ENCODE data around the gene PRSS56. TPM values are rescaled to one million over a fixed set of nuclear protein-coding genes. Genes with fewer than 3 reads are reported as not detected.
A peak's percentile ranks its signal among the peaks of the same experiment; 100 is the strongest.

The PRSS56 gene
- total RNA-seq, 3 donors from 2014 or later, result not detected

DNA sequence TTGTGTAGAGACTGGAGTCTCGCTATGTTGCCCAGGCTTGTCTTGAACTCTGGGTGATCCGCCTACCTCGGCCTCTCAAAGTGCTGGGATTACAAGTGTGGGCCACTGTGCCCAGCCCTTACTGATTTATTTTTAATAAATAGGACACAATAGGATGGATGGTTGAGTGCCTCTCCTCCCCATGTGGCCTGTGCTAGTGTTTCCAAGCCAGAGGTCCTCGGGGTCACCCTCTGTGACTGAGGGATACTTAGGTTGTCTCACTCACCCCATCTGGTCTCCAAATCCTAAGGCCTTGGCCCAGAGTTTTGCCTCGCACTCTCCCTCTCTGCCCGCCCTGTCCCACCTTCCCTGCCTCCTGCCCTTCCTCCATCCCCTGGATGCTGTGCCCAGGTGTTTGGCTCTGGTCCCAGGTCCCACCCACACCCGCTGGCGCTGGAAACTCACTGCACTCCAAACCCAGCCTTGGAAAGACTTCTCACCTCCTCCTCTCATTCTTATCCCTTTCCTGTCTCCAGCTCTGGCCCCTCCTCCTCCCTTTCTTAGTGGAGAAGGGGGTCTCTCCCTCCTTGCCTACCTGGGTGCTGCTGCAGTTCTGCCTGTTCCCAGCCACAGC is 27.8 kb upstream of the PRSS56 start:
- H3K36me3 Mint-ChIP-seq (ENCODE audit: insufficient read depth), result no peaks in the 10 kb centered on the region
- peaks cover 35% of the 10 kb centered on the region for H3K27me3 Mint-ChIP-seq (ENCODE audit: low read depth)
- H3K4me3 Mint-ChIP-seq, result no peak overlapping the region
- no peak for ATAC-seq
- H3K4me1 Mint-ChIP-seq (ENCODE audit: low read depth), result no peaks in the 10 kb centered on the region
- H3K9me3 Mint-ChIP-seq, result no peaks in the 10 kb centered on the region
- DNase-seq, result no peak

- Mint-ChIP-seq H3K4me3 (no peak overlapping the region), H3K9me3 (no peaks in the 10 kb centered on the region), H3K27me3 (ENCODE audit: low read depth) (peaks cover 33% of the 10 kb centered on the region), H3K36me3 (ENCODE audit: insufficient read depth) (no peaks in the 10 kb centered on the region), H3K4me1 (ENCODE audit: low read depth) (no peaks in the 10 kb centered on the region)
- ATAC-seq (no peak), DNase-seq (no peak)
These were observed 27.1 kb upstream of the PRSS56 start for GRCh38 chr2:232492963-232493700.

- Mint-ChIP-seq H3K4me3 (no peak overlapping the region), H3K9me3 (no peaks in the 10 kb centered on the region), H3K4me1 (ENCODE audit: low read depth) (no peaks in the 10 kb centered on the region), H3K36me3 (ENCODE audit: insufficient read depth) (no peaks in the 10 kb centered on the region), H3K27me3 (ENCODE audit: low read depth) (peaks cover 31% of the 10 kb centered on the region)
- no peak for ATAC-seq
- DNase-seq, result no peak
These were observed 26.3 kb upstream of the PRSS56 start for GRCh38 chr2:232493701-232494474.

DNA sequence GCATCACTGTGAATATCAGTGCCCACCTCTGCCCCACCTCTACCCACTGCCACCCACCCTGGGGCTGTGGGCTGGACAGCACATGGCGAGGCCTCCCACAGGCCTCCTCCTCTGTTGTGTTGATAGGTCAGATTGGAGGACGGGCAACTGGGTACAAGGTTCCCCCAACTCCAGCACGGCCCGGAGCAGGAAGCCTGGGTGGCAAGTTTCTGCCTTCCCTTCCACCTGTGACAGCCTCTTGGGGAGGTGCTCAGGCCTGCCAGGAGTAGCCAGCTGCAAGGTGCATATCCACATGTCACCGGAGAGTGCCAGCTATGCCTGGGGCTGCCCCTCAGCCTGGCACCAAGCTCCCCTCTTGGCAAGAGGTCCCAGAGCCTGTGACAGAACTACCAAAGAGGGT is 25.6 kb upstream of the PRSS56 start:
- no peaks in the 10 kb centered on the region for H3K9me3 Mint-ChIP-seq
- H3K27me3 Mint-ChIP-seq (ENCODE audit: low read depth), result peaks cover 30% of the 10 kb centered on the region
- no peak overlapping the region for H3K4me3 Mint-ChIP-seq
- ATAC-seq, result no peak
- H3K4me1 Mint-ChIP-seq (ENCODE audit: low read depth), result no peaks in the 10 kb centered on the region
- no peak for DNase-seq
- H3K36me3 Mint-ChIP-seq (ENCODE audit: insufficient read depth), result no peaks in the 10 kb centered on the region

DNA sequence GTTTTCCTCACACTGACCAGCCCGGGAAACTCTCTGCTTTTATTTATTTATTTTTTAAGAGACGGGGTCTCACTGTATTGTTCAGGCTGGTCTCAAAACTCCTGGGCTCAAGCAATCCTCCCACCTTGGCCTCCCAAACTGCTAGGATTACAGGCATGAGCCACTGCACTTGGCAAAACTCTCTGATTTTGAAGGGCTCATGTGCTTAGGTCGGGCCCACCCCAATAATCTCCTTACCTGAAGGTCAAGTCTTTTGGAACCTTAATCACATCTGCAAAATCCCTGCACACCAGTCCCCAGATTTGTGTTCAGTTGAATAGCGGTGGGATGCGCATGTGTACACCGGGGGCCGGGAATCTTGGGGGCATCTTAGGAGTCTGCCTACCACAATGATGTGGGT is 24.9 kb upstream of the PRSS56 start:
- Mint-ChIP-seq H3K36me3 (ENCODE audit: insufficient read depth) (no peaks in the 10 kb centered on the region), H3K4me1 (ENCODE audit: low read depth) (no peaks in the 10 kb centered on the region), H3K4me3 (no peak overlapping the region), H3K27me3 (ENCODE audit: low read depth) (peaks cover 28% of the 10 kb centered on the region), H3K9me3 (no peaks in the 10 kb centered on the region)
- no peak for ATAC-seq
- no peak for DNase-seq

DNA sequence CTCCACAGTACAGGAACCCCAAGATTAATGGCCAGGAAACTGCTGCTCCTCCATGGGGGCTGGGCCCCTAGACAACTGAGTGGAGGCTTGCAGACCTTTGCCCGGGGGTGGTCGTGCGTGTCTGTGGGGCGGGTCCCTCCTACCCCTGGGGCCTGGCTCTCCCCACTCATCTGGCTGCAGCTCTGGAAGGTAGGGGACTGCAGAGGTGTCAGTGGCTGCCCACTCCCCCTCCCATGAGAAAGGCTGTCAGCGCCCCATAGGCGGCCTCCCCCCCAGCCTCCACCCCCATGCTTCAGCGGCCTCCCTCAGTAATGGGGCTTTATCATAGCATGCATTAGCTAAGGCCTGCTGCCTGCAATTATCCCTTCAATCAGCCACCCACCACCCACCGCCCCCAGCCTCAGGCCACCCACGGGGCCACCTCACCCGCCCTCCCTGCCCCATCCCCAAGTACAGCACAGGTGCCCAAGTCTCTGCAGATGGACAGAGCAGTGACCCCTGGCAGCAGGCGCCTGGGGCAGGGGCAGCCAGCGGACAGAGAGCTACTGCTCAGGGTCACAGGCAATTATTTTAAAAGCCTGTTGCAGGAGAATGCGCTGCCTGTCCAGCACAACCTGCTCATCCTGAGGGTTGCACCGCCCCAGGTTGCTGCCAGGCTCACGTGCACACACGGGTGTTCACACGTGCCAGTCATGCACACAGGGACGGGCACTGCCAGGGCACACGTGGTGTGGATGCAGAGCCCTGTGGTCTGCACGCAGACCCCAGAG is 23.5 kb upstream of the PRSS56 start:
- ATAC-seq, result no peak
- no peaks in the 10 kb centered on the region for H3K9me3 Mint-ChIP-seq
- H3K36me3 Mint-ChIP-seq (ENCODE audit: insufficient read depth), result no peaks in the 10 kb centered on the region
- no peak for DNase-seq
- no peaks in the 10 kb centered on the region for H3K4me1 Mint-ChIP-seq (ENCODE audit: low read depth)
- peaks cover 34% of the 10 kb centered on the region for H3K27me3 Mint-ChIP-seq (ENCODE audit: low read depth)
- no peak overlapping the region for H3K4me3 Mint-ChIP-seq

DNA sequence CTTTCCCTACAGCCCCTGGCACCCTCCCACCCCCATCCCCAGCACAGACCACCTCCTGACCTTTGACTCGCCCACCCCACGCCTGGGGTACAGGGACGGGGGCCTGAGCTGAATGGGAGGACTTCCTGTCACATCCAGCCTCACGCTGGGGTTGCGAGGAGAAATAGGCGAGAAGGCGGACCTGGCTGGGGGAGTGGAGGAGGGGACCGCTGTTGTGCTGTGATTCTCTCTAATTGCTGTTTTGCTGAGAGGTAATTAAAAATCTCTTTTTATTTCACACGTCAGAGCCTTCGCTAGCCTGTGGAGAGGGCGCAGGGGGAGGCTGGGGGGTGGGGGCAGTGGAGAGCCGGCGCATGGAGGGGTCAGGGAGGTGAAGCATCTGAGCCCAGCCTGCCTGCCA is 22.8 kb upstream of the PRSS56 start:
- H3K4me3 Mint-ChIP-seq, result no peak overlapping the region
- peaks cover 1% of the 10 kb centered on the region for H3K4me1 Mint-ChIP-seq (ENCODE audit: low read depth)
- H3K36me3 Mint-ChIP-seq (ENCODE audit: insufficient read depth), result no peaks in the 10 kb centered on the region
- DNase-seq (no peak), ATAC-seq (no peak)
- peaks cover 35% of the 10 kb centered on the region for H3K27me3 Mint-ChIP-seq (ENCODE audit: low read depth)
- H3K9me3 Mint-ChIP-seq, result no peaks in the 10 kb centered on the region

- Mint-ChIP-seq H3K9me3 (no peaks in the 10 kb centered on the region), H3K27me3 (ENCODE audit: low read depth) (peaks cover 33% of the 10 kb centered on the region), H3K36me3 (ENCODE audit: insufficient read depth) (no peaks in the 10 kb centered on the region), H3K4me1 (ENCODE audit: low read depth) (peaks cover 4% of the 10 kb centered on the region), H3K4me3 (no peak overlapping the region)
- no peak for ATAC-seq
- DNase-seq, result no peak
These were observed 21.7 kb upstream of the PRSS56 start for GRCh38 chr2:232498452-232498851.

GRCh38 chr2:232501331-232501771 is 18.8 kb upstream of the PRSS56 start:
- Mint-ChIP-seq H3K4me1 (ENCODE audit: low read depth) (peaks cover 6% of the 10 kb centered on the region), H3K27me3 (ENCODE audit: low read depth) (peaks cover 54% of the 10 kb centered on the region), H3K36me3 (ENCODE audit: insufficient read depth) (no peaks in the 10 kb centered on the region), H3K9me3 (no peaks in the 10 kb centered on the region), H3K4me3 (no peak overlapping the region)
- ATAC-seq, result no peak
- DNase-seq, result no peak

DNA sequence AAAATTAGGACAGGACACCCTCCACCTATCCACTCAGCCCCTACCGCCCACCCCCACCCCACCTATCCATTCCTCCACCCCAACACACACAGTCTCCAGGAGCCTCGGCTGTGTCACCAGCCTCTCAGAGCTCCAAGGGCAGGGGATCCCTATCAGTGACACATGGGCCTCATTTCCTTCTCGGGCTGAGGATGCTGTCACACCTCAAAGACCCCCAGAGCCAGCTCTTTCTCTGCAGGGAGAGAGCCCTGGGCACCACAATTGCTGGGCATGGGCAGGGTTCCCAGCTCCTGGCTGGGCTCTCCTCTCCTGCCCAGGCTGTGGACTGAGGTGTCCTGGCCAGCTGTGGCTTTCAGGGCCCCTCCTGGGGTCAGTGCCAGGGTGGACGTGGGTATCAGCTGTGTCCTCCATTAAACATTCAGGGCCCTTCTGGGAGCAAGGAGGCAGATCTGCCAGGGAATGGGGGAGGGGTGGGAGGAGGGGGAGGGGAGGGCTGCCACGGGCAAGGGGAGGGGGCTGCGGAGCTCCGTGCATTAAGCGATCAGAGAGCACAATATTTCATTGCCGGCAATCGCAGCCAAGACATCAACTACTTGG is 18.3 kb upstream of the PRSS56 start:
- Mint-ChIP-seq H3K4me3 (no peak overlapping the region), H3K4me1 (ENCODE audit: low read depth) (peaks cover 6% of the 10 kb centered on the region), H3K36me3 (ENCODE audit: insufficient read depth) (no peaks in the 10 kb centered on the region), H3K9me3 (no peaks in the 10 kb centered on the region), H3K27me3 (ENCODE audit: low read depth) (peaks cover 54% of the 10 kb centered on the region)
- ATAC-seq, result no peak
- DNase-seq, result no peak

DNA sequence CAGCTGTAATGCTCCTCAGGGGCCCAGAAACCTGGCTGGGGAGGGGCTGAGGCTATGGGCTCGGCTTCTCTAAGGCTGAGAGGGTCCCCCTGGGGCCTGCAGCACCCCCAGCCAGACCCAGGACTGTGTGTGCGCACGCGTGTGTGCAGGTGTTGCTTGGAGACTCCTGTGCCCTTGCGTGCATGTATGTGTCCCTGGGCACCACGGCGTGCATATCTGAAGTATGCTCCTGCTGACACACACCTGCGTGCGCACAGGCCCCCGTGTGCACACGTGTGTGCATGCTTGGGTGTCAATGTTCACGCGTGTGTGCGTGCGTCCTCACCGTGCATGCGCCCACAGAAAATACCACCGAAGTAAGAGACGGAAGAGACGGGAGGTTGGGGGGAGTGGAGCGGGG is 17.7 kb upstream of the PRSS56 start:
- no peaks in the 10 kb centered on the region for H3K9me3 Mint-ChIP-seq
- DNase-seq, result no peak
- H3K27me3 Mint-ChIP-seq (ENCODE audit: low read depth), result peaks cover 56% of the 10 kb centered on the region
- H3K36me3 Mint-ChIP-seq (ENCODE audit: insufficient read depth), result no peaks in the 10 kb centered on the region
- peak overlapping the region; percentile 71 for H3K4me3 Mint-ChIP-seq
- peak; percentile 26 to 29 for ATAC-seq
- peaks cover 6% of the 10 kb centered on the region for H3K4me1 Mint-ChIP-seq (ENCODE audit: low read depth)

GRCh38 chr2:232502911-232503808 is 17.0 kb upstream of the PRSS56 start:
- Mint-ChIP-seq H3K4me1 (ENCODE audit: low read depth) (peaks cover 6% of the 10 kb centered on the region), H3K36me3 (ENCODE audit: insufficient read depth) (no peaks in the 10 kb centered on the region), H3K9me3 (no peaks in the 10 kb centered on the region), H3K27me3 (ENCODE audit: low read depth) (peaks cover 56% of the 10 kb centered on the region), H3K4me3 (peak overlapping the region; percentile 53)
- DNase-seq, result peak; percentile 48
- ATAC-seq, result peak; percentile 38 to 60

- Mint-ChIP-seq H3K4me3 (peak overlapping the region; percentile 53), H3K4me1 (ENCODE audit: low read depth) (peaks cover 6% of the 10 kb centered on the region), H3K27me3 (ENCODE audit: low read depth) (peaks cover 55% of the 10 kb centered on the region), H3K36me3 (ENCODE audit: insufficient read depth) (no peaks in the 10 kb centered on the region), H3K9me3 (no peaks in the 10 kb centered on the region)
- DNase-seq, result no peak
- no peak for ATAC-seq
These were observed 16.3 kb upstream of the PRSS56 start for GRCh38 chr2:232503809-232504323.

Data from activated T-cell treated with anti-CD3 and anti-CD28 coated beads, Interleukin-2, amount 50 U/mL, for 4 hours (primary cell).